GM12865 (cell line): ENCODE results near the gene PHF13.
A peak's percentile ranks its signal among the peaks of the same experiment; 100 is the strongest.

Experiments used
- DNase-seq: peaks from one replicate; pipeline ENCODE4 v3.0.0; 2010; ENCODE audit warnings: low read depth
- H3K4me3 ChIP-seq: 2 replicates; pipeline ENCODE4 v1.5.1; 2011; ENCODE audit warnings: mild to moderate bottlenecking, low read depth, low read length, control low read depth
- TF ChIP-seq, protein P1 (sequence below): IDR thresholded peaks from 2 replicates; pipeline ENCODE4 v1.5.1; 2011; ENCODE audit warnings: low read length, control low read depth, low read depth, inconsistent platforms; ENCODE audit not compliant: insufficient read depth; ENCODE audit errors: missing control alignments

The PHF13 gene

DNA sequence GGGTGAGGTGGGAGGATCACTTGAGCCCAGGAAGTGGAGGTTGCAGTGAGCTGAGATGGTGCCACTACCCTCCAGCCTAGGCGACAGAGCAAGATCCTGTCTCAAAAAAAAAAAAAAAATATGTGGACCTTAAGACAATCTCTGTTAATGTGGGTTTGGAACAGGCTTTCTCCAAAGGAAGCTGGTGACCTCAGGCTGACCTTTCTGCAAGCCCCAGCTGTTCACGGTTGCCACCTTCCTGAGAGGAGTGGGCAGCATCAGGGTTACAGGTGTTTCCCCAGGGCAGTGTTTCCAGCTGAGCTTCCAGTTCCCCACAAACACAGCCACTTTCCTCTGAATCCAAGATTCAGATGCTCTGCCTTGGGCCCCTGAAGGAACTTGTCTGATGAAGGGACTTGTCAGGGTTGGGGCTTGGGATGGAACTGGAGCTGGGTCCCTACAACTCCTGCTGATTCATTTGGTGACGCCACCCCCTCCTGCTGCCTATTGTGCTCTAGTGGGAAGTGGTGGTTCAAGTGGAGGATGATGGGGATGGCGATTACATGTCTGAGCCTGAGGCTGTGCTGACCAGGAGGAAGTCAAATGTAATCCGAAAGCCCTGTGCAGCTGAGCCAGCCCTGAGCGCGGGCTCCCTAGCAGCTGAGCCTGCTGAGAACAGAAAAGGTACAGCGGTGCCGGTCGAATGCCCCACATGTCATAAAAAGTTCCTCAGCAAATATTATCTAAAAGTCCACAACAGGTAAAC is 31.8 kb upstream of the PHF13 start:
- peak overlapping the region; percentile 8 for H3K4me3 ChIP-seq
- TF ChIP-seq, protein P1, sequence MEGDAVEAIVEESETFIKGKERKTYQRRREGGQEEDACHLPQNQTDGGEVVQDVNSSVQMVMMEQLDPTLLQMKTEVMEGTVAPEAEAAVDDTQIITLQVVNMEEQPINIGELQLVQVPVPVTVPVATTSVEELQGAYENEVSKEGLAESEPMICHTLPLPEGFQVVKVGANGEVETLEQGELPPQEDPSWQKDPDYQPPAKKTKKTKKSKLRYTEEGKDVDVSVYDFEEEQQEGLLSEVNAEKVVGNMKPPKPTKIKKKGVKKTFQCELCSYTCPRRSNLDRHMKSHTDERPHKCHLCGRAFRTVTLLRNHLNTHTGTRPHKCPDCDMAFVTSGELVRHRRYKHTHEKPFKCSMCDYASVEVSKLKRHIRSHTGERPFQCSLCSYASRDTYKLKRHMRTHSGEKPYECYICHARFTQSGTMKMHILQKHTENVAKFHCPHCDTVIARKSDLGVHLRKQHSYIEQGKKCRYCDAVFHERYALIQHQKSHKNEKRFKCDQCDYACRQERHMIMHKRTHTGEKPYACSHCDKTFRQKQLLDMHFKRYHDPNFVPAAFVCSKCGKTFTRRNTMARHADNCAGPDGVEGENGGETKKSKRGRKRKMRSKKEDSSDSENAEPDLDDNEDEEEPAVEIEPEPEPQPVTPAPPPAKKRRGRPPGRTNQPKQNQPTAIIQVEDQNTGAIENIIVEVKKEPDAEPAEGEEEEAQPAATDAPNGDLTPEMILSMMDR = no peak
- peak; percentile 39 for DNase-seq

DNA sequence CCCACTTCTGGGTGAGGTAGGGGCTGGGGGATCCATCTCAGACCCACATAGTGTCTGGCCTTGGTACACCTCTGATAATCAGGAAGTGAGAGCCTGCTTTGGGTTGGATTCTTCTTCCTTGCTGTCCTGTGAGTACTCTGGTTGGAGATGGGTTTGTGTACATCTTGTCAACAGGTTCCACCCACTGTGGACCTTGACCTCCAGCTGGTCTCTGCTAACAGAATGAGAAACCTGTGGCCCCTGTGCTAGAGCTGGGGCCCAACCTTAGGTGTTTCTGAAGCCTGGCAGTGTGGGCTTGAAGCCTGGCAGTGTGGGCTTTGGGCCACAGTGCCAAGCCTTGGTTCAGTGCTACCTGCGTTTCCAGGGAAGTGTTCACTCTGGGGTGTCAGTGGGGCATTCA is 31.2 kb upstream of the PHF13 start:
- DNase-seq = no peak
- TF ChIP-seq, protein P1 = no peak

DNA sequence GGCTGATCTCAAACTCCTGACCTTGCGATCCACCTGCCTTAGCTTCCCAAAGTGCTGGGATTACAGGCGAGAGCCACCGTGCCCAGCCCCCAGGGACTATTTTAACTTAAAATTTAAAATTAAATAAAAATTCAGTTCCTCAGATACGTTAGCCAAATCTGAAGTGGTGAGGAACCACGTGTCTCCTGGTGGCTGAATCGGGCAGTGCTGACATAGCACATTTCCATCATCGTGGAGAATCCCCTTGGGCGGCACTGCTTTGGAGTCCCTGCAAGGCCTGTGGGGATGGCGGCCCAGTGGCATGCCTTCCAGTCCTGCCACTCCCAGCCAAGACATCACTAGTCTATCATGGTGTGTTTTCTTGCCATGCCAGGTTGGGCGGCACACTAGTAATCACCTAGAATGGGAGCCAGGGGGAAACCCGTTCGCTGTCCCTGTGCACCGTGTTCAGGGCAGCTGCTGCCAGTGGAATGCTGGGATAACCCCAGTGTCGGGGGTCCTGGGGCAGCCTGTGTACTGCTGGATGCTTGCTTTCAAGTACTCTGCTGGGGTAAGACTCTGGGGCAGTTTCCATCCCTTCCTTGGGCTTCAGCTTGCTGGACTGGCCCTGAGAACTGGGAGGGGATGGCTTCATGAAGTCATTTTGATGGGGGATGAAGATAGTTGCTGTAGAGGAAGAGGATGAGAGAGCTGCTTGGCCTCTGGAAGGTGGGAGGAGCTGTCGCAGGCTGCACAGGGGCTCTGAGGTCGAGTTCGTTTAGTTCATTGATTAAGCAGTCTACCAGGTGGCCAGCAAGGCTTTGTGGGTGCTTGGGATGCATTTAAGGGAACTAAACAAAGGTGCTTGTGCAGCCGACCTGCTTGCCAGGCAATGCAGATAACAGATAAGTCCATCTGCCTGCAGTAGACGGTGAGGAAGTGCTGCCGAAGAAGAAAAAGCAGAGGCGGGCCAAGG is 29.1 kb upstream of the PHF13 start:
- no peak for DNase-seq
- TF ChIP-seq, protein P1 = no peak
- H3K4me3 ChIP-seq = no peak overlapping the region

More for the DNA sequence above, 31.2 kb upstream of the PHF13 start:
- no peak overlapping the region for H3K4me3 ChIP-seq

DNA sequence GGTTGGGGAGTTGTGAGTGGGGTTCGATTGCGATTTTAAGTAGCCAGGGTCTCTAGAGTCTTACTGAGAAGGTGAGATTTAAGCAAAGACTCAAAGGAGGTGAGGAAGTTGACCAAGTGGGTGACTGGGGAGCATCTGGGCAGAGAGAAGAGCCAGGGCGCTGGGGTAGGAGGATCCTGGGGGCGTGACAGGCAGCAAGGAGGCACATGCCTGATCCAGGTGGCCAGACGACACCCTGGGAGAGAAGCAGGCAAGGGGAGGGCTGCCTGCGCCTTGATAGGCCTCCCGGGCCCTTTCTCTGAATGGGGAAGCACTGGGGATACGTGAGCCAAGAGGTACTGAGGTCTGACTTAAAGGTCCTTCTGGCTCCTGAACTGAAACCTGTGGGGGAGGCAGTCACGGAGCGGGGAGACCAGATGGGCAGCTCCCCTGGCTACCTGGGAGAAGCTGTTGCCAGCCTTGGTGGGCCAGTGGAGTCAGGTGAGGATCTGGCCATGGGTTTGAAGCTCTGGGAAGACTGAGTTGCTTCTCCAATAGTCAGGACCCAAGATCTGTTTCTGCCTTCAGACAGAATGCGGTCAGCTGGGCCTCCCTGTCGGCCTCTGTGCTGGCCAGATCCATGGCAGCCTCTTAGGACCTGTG is 28.3 kb upstream of the PHF13 start:
- TF ChIP-seq, protein P1 = no peak
- no peak for DNase-seq
- H3K4me3 ChIP-seq = no peak overlapping the region

DNA sequence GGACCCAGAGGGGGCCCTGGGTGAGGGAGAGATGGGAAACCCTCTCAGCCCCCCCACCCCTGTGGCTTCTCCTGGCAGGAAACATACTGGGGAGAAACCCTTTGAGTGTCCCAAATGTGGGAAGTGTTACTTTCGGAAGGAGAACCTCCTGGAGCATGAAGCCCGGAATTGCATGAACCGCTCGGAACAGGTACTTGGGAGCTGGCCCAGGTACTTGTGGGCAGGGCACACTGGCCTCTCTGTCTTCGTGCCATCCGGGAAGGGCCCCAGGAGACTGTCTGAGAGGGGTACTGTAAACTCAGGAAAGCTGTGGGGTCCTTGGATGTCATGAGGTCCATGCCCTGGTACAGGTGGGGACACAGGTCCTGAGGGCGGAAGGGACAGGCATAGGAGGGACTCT is 27.7 kb upstream of the PHF13 start:
- TF ChIP-seq, protein P1 = no peak
- no peak overlapping the region for H3K4me3 ChIP-seq
- no peak for DNase-seq

DNA sequence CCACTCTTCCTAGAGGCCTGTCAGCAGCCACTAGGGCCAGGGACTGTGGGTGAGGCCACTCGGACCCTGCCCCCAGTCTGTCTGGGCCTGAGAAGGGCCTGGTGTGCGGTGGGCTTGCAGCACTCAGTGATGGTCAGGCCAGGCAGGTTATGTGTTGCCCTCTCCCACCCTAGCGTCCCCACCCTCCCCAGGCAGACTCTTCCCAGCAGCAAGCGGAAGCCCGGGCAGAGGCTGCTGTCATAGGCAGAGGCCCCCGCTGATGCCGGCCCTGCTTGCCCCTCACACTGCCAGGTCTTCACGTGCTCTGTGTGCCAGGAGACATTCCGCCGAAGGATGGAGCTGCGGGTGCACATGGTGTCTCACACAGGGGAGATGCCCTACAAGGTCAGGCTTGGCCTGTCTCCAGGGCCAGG is 27.1 kb upstream of the PHF13 start:
- H3K4me3 ChIP-seq = no peak overlapping the region
- TF ChIP-seq, protein P1 = no peak
- DNase-seq = no peak
